ENCODE measurements around the gene AGR2.

- TF ChIP-seq EP300 (IDR thresholded peaks at IDR 0.05; ENCODE audit: borderline replicate concordance) (no peak), CEBPB (IDR thresholded peaks at IDR 0.05) (no peak), REST (IDR thresholded peaks at IDR 0.05; ENCODE audit: low read depth) (no peak), EGR1 (IDR thresholded peaks at IDR 0.05) (no peak)
Measured at GRCh38 chr7:16816824-16817223, 12.0 kb upstream of the AGR2 start.

Measured in Ishikawa (cell line).